HG03521 (cell line): ENCODE measurements around the gene SPN.
"Not testable (repeated sequence)": the region's sequence is repeated elsewhere in the genome, so short reads cannot be mapped to it uniquely, and the experiment has no call there.

Experiments
- ATAC-seq: cut with Tn5 transposase; IDR thresholded peaks from one replicate; pipeline ENCODE4 v1.9.1; 2021; ENCODE audit warnings: mild to moderate bottlenecking, moderate library complexity; ENCODE audit not compliant: unreplicated experiment

SPN gene

DNA sequence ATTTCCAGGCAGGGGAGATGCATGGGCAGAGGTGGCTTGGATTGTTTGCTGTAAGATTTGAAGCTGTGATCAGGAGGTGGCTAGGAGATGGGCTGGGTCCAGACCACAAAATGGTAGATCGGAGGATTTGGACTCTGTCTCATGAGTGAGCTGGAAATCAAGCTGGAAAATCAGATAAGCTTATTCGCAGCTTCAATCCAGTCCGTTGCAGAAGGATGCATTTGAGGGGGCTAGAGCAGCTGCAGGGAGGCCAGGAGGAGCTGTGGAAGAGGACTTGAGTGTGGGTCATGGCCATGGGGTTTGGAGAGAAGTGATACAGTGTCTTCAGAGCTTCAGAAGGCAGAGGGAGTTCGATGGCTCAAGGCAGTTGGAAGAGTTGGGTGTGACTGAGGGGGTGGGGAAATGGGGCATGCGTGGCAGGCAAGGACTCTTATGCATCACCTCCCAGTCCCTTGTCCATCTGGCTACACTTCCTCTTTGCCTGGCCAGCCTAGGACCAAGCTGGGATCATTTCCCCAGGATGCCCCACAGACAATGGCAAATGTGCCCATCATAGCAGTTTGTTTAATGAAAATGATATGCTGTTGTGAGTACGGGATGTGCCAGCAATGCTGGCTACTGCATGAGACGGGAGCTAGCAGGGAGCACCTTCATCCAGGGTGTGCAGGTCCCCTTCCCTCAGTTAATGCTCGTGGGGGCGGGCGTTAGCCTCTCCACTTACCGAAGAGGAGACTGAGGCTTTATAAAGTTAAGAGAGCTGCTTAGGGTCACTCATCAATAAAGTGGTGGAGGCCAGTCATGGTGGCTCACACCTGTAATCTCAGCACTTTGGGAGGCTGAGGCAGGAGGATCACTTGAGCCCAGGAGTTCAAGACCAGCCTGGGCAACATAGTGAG is 36.5 kb downstream of the SPN start:
- no peak for ATAC-seq

DNA sequence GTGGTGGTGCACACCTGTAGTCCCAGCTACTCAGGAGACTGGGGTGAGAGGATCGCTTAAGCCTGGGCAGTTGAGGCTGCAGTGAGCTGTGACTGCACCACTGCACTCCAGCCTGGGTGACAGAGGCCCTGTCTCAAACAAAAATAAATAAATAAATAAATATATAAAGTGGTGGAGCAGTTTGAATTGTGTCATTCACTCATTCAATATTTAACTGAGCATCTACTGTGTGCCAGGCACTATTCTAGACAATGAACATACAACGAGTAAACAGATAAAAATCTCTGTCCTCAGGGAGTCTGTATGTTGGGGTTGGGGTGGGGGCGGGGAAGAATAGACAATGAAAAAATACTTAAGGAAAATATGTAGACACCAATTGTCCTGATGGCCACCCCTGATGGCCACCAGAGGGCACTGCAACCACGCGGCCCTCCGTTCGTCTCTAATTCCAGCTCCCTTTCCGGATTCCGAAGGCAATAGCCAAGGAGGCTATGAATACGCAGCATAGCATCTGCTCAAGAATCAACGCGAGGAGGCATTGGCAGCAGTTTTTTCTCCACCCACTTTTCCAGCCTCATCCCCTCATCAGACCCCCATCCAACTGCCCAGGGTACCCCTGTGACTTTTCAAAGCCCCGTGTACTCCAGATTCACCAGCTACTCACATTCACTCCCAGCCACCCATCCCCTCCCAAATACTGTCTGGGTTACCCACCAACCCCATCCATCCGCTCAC is 37.4 kb downstream of the SPN start:
- no peak for ATAC-seq

DNA sequence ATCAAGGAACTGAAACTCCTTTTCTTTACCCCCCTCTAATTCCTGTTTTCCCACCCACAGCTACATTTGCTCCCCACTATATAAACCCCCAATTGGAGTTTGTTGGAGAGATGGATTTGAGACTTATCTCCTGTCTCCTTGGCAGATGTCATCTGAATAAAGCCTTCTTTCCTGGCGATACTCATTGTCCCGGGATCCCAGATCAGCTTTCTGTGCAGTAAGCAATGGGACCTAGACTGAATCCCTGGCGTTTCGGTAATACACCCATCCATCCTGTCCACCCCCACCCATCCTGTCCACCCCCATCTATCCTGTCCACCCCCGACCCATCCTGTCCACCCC is 38.1 kb downstream of the SPN start:
- ATAC-seq: no peak

GRCh38 chr16:29702269-29702668 is 39.2 kb downstream of the SPN start:
- no peak for ATAC-seq

GRCh38 chr16:29705030-29705429 is 42.0 kb downstream of the SPN start:
- no peak for ATAC-seq

GRCh38 chr16:29707160-29707559 is 44.1 kb downstream of the SPN start:
- not testable (repeated sequence) for ATAC-seq

- ATAC-seq: no peak
Observed at GRCh38 chr16:29708917-29709600, 46.0 kb downstream of the SPN start.

DNA sequence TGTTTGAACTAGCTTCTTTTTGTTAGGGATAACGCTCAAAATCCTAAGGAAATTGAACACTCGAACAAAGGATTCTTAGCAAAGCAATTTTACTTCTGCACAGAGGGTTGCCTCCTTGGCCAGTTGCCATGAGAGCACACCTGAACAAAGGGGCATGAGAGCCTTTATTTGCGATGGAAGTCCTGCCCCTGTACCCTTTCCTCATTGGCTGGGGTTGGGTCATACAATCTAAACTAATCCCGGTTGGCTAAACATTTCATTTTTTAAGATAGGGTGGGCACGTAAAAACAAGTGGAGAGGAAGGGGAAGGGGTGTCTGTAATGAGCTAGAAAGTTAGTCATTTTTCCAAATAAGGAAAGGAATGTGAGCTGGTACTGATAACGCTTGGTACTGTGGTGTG is 46.6 kb downstream of the SPN start:
- ATAC-seq: not testable (repeated sequence)

DNA sequence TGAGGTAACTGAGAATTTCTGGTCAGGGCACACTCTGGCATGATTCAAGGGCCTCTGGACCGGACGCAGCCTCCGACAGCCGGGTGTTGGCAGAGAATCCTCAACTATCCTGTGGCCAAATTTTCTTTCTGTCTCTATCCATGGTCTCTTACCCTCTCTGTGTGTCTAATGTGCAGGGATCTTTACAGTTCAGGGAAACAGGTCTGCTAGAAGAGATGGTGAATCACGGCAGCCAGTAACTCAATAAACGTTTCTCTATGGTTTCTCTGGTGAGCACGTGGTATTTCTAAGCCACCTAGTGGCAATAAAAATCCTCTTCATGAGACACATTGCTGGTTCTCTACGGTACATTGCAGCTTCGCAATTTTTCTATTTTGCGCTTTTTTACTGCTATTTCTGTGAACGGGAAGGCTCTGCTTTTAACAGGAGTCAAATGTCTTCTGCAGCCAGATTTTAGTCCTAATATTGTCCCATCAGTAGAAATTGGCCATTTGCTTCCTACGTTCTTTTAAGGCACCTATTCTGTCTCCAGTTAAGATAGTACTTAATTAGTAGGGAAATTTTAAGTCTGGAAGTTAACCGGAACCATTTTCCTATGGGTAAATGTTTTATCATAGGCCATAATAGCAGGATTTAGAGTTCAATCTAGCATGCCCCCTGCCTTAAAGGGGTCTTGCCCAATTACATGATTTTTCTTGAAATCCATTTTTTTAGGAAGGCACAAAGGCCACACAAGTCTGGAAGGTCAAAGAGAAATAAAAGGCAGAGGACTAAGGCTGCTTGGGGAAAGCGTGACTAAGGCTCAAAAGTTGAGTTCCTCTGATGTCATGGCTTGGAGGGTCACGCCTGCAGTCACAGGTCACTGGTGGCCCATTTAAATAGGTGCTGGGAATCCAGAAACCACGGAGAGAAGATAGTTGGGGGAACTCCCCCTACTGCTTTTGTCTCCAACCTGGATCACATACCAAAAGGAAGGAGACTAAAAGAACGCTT is 47.5 kb downstream of the SPN start:
- ATAC-seq: no peak

- no peak for ATAC-seq
Observed at GRCh38 chr16:29712809-29713208, 49.8 kb downstream of the SPN start.

DNA sequence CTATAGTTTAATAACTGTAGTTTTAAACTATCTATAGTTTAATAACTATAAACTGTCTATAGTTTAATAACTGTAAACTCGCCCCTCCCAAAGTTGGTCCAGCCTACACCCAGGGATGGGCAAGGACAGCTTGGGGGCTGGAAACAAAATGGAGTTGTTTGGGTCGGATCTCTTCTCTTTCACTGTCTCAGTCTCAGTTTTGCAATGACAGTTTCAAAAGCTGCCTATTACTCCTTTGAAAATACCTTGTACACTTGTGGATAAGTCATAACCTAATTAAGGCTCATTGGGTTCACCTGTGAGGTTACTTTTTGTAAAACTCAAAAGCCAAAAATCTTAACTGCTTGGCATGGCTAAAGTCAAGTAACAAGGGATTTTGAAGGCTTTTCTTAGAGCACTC is 51.3 kb downstream of the SPN start:
- no peak for ATAC-seq

DNA sequence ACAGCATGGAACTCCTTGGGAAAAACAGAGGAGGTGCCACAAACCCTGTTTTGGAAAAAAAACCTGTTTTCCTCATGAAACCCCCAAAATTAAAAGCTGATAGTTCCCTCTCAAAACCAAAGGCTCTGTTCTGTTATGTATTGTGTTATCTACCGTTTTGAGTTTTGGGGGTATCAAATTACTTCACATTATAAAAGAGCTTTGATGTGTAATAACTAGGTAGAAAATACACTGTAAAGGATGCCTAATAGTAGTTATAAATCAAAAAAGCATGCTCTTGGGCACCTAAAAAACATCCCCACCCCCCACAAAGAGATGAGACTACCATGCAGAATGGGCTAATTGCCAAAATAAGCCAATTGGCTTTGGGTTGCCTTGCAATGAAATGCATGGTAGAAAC is 51.9 kb downstream of the SPN start:
- no peak for ATAC-seq

DNA sequence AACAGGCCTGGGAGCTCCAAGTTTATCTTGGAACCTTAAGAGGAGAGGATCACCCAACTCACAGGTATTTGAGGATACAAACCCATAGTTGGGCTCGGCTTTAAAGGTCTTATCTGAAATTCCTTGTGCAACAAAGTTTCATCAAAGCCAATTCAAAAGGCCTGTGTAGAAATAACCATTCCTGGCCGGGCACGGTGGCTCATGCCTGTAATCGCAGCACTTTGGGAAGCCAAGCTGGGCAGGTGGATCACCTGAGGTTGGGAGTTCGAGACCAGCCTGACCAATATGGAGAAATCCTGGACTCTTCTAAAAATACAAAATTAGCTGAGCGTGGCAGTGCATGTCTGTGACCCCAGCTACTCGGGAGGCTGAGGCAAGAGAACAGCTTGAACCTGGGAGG is 54.1 kb downstream of the SPN start:
- no peak for ATAC-seq

GRCh38 chr16:29719063-29719462 is 56.0 kb downstream of the SPN start:
- no peak for ATAC-seq
